ENCODE data around the gene SULT2B1.
"Not testable (repeated sequence)": the region's sequence is repeated elsewhere in the genome, so short reads cannot be mapped to it uniquely, and the experiment has no call there.

Gene SULT2B1

DNA sequence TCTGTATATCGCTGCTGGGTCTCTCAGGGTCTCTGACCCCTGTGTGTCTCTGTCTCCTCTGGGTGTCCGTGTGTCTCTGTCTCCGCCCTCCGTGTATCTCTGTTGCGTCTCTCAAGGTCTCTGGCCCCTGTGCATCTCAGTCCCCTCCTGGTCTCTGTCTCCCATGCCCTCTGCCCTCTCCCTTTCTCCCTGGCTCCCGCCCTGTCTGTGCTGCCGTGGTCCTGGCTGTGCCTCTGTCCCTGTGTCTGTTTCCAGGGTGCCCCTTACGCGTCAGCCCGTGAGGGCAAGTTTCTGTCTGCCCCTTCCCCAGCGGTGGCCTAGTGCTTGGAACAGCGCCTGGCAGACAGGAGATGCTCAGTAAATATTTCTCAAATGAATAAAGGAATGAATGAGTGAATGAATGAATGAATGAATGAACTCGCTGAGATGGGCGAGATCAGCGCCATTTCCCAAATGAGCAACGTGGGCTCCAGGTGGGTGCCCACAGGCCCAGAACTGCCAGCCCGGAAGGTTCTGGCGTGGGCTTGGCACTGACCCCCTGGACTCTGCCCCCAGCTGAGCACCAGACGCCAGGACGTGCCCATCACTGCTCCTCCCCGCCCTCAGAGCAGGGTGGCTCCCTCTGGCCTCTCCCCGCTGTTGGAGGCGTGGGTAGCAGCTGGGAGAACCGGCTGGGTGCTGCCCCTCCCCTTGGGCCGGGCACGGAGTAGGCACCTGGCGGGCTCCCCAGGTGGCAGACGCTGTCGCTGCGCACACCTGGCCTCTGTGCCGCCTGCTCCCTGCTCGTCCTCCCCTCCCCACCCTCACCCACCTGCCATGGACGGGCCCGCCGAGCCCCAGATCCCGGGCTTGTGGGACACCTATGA lies at the start of gene SULT2B1:
Gene SULT2B1, plus strand, starts transcription at position 736 of the 866 bp plus-strand sequence. Its CDS starts 81 bp downstream, at position 817.
- DNase-seq: no peak

GRCh38 chr19:48502350-48503018 lies 49.5 kb upstream of the SULT2B1 start:
- DNase-seq: no peak

GRCh38 chr19:48506138-48506733 lies 45.7 kb upstream of the SULT2B1 start:
- DNase-seq: peak; percentile 61

DNA sequence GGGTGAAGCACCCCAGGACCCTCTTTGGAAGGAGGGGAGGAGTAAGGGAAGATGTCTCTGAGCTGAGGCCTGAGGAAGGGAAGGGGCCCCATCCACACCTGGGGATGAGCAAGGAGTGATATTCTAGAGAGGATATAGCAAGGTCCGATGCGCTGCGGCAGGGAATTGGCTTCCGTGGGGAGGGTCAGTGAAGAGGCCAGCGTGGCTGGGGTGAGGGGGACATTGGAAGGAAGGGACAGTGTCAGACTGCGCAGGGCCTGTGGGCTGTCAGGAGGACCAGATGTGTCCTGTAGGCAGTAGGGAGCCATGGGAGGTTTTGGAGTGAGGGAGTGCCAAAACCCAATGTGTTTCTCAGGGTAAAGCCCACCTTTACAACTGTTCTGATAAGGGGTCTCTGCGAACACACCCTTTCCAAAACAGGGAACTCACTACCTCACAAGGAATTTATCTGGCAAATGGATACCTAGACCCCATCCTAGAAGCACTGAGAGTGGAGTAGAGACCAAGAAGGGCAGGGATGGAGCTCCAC lies 44.0 kb upstream of the SULT2B1 start:
- DNase-seq: no peak

DNA sequence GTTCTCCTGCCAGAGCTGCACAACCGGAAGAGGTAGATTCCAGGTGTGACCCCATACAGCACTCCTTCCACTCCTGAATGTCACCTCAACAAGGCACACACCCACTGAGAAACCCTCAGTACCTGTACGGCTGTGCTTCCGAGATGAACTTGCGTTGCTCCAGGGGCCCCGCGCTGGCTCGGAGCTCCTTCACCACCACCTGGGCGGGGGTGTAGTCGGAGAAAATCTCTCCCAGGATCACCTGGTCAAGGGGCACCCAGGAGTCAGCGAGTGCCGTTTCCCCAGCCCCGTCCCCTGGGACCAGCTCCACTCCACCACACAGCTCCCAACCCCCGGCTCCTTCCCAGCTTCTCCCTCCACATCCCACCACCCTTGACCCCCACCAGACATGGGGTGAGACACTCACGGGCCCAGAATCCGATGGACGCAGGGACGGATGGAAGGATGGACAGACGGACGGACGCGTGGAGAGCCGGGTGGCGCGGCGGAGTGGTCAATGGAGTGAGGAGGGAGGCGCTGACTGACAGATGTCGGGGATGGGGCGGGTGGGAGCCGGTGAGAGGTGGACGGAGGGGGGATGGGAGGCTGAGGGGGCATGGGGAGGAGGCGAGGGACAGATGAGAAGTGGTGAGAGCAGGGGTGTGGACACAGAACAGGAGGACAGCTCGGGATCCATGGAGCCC lies 43.1 kb upstream of the SULT2B1 start:
- no peak for DNase-seq

GRCh38 chr19:48509467-48510194 lies 42.3 kb upstream of the SULT2B1 start:
- no peak for DNase-seq

DNA sequence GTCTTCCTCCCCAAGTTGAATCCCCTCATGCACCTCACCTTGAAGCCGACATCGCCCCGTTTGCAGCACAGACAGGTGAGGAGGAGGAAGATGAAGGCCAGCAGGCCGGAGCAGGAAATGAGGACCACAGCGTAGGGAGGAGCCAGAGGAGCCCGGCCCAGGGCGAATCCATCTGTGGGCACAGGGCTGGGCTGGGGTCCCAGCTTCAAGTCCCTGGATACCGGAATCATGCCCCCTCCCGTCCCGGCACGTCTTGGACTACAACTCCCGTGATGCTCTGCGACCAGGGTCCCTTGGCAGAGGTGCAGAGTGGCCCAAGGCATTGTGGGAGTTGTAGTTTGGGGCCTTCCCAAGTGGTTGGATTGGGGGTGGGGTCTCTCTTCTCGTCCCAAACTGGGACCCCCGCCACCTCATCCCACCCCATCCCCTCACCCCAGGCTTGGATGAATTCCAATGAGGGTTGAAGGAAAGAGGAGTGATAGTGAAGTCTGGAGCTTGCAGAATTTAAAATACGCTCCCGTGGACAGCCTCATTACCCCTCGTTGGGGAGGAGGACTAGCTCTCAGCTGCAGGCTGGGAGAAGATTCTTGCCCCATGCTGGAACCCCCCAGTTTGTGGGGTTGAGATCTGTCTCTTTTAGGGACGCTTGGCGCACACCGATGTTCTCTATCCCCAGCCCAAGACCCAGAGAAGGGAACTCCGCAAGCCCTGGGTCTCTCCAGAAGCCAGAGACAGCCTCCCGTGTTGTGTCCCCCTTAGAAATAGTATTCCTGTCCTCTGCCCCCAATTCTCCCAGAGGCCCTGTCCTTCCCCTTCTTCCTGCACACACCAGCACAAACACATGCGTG lies 41.3 kb upstream of the SULT2B1 start:
- peak; percentile 67 for DNase-seq

DNA sequence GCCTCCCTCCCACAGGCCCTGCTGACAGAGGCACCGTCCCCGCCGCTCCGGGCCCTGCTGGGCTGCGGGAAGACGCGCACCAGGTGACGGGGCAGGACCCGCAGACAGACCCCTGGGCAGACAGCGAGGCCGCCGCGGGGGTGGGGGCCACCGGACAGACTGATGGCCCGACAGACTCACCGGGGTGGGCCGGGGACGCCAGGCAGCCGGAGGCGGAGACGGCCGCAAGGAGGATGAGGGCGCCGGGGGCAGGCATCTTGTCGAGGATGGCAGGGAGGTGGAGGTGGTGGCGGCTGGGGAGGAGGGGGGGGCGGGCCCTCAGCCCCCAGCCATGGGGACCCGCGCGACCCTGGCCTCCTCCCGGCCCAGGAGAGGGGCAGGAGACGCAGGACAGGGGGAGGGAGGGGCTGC lies 40.6 kb upstream of the SULT2B1 start:
- DNase-seq: no peak

GRCh38 chr19:48511800-48512503 lies 40.0 kb upstream of the SULT2B1 start, which contains the start of gene LMTK3:
LMTK3 (minus strand) TSS chr19:48511835; CDS start chr19:48511576, 259 bp downstream.
- DNase-seq: peak; percentile 70

- no peak for DNase-seq
Measured at GRCh38 chr19:48512504-48513288, 39.3 kb upstream of the SULT2B1 start.

DNA sequence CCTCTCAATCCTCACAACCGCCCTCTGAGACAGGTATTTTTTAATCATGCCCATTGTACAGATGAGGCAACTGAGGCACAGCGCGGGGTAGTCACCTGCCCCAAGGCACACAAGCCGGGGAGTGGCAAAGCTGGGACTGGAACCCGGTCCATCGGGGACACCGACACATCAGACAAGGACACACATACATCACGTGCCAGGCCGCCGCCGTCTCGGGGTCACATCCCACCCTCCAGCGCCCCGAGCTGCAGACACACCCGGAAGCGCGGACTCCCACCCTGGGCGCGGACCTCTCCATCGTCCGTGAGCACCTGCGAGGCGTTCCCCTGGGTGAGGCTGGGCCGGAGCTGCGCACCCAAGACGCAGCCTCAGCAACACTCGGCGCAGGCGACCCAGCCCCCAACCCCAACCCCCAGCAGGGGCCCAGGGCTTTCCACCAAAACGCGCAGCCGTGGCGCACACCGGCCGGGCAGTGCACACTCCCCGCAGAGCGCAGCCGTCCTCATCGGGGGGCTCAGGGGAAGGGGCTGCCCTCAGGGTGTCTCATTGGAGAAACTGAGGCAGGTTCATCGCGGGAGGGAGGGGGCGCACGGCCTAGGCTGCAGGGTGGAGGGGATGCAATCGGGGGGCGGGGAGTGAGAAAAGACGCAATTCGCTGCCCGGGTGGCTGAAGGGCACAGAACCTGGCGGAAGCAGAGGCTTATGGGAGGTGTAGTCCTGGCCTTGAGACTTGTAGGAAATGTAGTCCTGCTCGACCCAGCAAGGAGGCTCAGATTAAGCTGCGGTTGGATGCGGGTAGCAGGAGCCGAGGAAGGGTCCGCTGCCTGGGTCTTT lies 38.5 kb upstream of the SULT2B1 start:
- DNase-seq: peak; percentile 78

DNA sequence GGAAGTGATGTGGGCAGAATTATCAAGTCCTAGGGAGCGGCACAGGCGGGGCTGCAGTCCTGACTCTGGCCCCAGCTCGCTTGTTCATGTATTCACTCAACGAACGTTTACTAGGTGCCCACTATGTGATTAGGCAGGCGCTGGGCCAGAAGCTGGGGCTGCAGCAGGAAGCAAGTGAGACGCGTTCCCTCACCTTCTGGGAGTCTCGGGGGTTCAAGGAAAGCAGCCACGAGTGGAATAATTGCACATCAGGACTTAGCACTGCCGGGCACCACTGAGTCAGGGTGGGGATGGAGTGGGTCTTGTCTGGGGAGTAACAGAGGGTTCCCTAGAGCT lies 37.9 kb upstream of the SULT2B1 start:
- no peak for DNase-seq

DNA sequence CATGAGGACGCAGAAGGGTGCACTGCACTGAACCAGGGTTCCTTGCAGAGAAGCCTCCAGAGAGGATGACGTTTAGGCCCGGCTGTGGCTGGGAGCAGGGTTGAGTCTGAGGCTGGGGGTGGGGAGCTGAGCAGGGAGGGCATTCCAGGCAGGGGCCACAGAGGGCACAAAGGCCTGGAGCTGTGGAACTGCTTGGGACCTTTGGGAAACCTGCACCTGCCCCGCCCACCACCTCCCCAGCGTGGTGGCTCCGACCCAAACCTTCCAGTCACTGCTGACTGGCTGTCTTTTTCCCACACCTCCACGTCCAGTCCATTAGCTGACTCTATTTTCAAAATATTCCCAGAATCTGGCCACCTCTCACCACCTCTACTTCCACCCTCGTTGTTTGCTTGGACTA lies 35.4 kb upstream of the SULT2B1 start:
- no peak for DNase-seq

- no peak for DNase-seq
Measured at GRCh38 chr19:48518207-48518606, 33.8 kb upstream of the SULT2B1 start.

GRCh38 chr19:48519426-48519825 lies 32.5 kb upstream of the SULT2B1 start:
- not testable (repeated sequence) for DNase-seq

DNA sequence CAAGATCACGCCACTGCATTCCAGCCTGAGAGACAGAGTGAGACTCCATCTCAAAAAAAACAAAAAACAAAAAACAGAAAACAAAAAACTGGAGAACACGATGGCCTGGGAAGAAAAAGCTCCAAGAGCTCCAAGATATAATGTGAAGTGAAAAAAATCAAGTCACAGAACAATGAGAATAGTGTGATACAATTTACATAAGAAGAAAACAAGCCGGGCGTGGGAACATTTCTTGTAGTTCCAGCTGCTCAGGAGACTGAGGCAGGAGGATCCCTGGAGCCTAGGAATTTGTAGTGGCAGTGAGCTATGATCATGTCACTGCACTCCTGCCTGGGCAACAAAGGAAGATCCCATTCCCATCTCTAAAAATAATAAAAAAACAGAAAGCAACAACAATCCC lies 31.8 kb upstream of the SULT2B1 start:
- DNase-seq: no peak

- no peak for DNase-seq
Measured at GRCh38 chr19:48524221-48524620, 27.8 kb upstream of the SULT2B1 start.

DNA sequence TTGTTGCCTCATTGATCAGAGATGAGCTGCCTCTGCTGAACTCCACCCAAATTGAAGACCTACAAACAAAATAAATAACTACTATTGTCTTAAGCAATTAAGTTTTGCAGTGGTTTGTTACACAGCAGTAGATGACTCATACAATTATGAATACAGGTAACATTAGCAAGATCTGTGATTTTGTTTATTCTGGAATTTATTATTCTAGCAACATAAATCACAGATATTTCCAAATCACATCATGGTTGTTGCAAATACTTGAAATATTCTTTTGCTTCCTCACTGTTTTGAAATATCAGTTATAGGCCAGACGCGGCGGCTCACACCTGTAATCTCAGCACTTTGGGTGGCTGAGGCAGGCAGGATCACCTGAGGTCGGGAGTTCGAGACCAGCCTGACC lies 27.2 kb upstream of the SULT2B1 start:
- DNase-seq: no peak

- no peak for DNase-seq
Measured at GRCh38 chr19:48529156-48529555, 22.8 kb upstream of the SULT2B1 start.

Measured in NCI-H1694 treated with DMSO at 0.1 percent for 48 hours (cell line).